Tibial artery (tissue), 4 donors: Measurements from ENCODE around the gene BANP.
"Not testable (repeated sequence)": the region's sequence is repeated elsewhere in the genome, so short reads cannot be mapped to it uniquely, and the experiment has no call there.

ENCODE experiments used
- DNase-seq, 2 donors: peaks; one replicate each; pipeline ENCODE4 v3.0.0-alpha.2; 2019
- H3K27ac ChIP-seq, 2 donors: fragments of 200-600 bp; sonication (generic) in 1 of 2; 1 replicate in 1 of 2; 2 replicates in 1 of 2; pipeline ENCODE4 v1.5.1; 2018 to 2019; ENCODE audit warnings: mild to moderate bottlenecking in 1 of 2
- H3K27me3 ChIP-seq, 2 donors: fragments of 200-600 bp; sonication (generic) in 1 of 2; one replicate each; pipeline versions ENCODE4 v1.5.1 to v1.6.0; 2016 to 2019
- H3K36me3 ChIP-seq, 3 donors: fragments of 200-600 bp; sonication (generic) in 2 of 3; one replicate each; pipeline ENCODE4 v1.5.1; 2016 to 2019; ENCODE audit warnings: mild to moderate bottlenecking in 2 of 3
- H3K4me1 ChIP-seq, 4 donors: fragments of 200-600 bp; sonication (generic) in 2 of 4; 1 replicate in 3 of 4; 2 replicates in 1 of 4; pipeline ENCODE4 v1.5.1; 2016 to 2019
- H3K4me3 ChIP-seq, 2 donors: fragments of 200-600 bp; sonication (generic) in 1 of 2; 1 replicate in 1 of 2; 2 replicates in 1 of 2; pipeline ENCODE4 v1.5.1; 2018 to 2019; ENCODE audit warnings: mild to moderate bottlenecking in 2 of 2
- H3K9me3 ChIP-seq, 3 donors: fragments of 200-600 bp; sonication (generic) in 1 of 3; one replicate each; pipeline ENCODE4 v1.5.1; 2016 to 2019
- intact Hi-C: fragments of 100-400 bp; cut with DNase I; formaldehyde crosslinking; loops from one replicate; pipeline ENCODE4 v1.15.0; 2023; ENCODE audit warnings: low total_unique reads
- TF ChIP-seq, protein P1 (sequence below), 2 experiments: fragments of 200-600 bp in 1 of 2; fragments of 450-650 bp in 1 of 2; IDR thresholded peaks; one replicate each; pipeline ENCODE4 v1.5.1; 2017 to 2019; ENCODE audit warnings: antibody characterized with exemption in 2 of 2, mild to moderate bottlenecking in 1 of 2, moderate library complexity in 1 of 2

Gene BANP

DNA sequence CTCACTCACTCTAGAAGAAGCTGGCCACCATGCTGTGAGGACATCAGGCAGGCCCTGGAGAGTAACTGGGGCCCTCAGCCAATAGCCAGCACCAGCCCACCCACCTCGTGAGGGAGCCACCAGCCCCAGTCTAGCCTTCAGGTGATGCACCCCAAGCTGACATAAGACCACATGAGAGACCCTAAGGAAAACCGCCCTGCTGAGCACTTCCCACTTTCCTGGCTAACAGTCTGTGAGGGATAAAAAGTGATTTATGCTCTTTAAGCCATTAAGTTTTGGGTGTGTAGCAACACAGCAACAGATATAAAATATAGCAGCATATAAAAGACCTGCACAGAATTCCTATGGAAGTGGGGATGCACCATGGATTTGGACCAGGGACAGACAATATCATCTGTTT lies 145.4 kb downstream of the BANP start:
- H3K4me3 ChIP-seq, H3K27ac ChIP-seq, H3K36me3 ChIP-seq, intact Hi-C loops, DNase-seq, H3K4me1 ChIP-seq: not testable (repeated sequence)
- Histone ChIP-seq H3K9me3 (peaks cover 0 to 23% (median 22%) of the 10 kb centered on the region in 3 donors), H3K27me3 (peaks cover 0 to 30% of the 10 kb centered on the region in 2 donors)

GRCh38 chr16:88098731-88099562 lies 147.7 kb downstream of the BANP start:
- H3K4me3 ChIP-seq, DNase-seq, H3K27ac ChIP-seq, intact Hi-C loops, H3K4me1 ChIP-seq, H3K36me3 ChIP-seq: not testable (repeated sequence)
- Histone ChIP-seq H3K9me3 (peaks cover 0 to 23% (median 22%) of the 10 kb centered on the region in 3 donors), H3K27me3 (peaks cover 0 to 42% of the 10 kb centered on the region in 2 donors)

DNA sequence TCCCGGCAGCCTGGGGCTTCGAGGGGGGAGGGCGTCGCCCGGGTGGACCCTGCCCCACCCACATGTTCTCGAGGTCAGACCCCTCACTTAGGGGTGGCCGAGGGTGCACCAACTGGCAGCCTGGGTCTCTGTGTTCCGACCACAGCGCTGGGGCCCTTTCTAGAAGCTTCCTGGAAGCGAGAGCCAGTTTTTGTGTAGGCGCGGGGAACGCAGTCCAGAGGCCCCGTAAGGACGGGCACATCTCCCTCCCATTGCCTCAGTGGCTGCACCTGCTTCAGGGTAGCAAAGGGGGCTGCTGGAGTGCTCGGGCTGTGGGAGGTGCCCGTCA lies 148.3 kb downstream of the BANP start:
- no peak overlapping the region for H3K4me3 ChIP-seq
- peaks cover 0 to 42% of the 10 kb centered on the region in 2 donors for H3K27me3 ChIP-seq
- intact Hi-C loops, result no loop called here
- H3K9me3 ChIP-seq, result peaks cover 0 to 23% (median 22%) of the 10 kb centered on the region in 3 donors
- no peak for DNase-seq
- no peaks in the 10 kb centered on the region for H3K4me1 ChIP-seq
- TF ChIP-seq, protein P1, sequence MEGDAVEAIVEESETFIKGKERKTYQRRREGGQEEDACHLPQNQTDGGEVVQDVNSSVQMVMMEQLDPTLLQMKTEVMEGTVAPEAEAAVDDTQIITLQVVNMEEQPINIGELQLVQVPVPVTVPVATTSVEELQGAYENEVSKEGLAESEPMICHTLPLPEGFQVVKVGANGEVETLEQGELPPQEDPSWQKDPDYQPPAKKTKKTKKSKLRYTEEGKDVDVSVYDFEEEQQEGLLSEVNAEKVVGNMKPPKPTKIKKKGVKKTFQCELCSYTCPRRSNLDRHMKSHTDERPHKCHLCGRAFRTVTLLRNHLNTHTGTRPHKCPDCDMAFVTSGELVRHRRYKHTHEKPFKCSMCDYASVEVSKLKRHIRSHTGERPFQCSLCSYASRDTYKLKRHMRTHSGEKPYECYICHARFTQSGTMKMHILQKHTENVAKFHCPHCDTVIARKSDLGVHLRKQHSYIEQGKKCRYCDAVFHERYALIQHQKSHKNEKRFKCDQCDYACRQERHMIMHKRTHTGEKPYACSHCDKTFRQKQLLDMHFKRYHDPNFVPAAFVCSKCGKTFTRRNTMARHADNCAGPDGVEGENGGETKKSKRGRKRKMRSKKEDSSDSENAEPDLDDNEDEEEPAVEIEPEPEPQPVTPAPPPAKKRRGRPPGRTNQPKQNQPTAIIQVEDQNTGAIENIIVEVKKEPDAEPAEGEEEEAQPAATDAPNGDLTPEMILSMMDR (IDR thresholded peaks at IDR 0.05), result no peak
- no peak overlapping the region for H3K27ac ChIP-seq
- no peaks in the 10 kb centered on the region for H3K36me3 ChIP-seq

GRCh38 chr16:88099956-88100355 lies 148.7 kb downstream of the BANP start:
- DNase-seq, result not testable (repeated sequence)

DNA sequence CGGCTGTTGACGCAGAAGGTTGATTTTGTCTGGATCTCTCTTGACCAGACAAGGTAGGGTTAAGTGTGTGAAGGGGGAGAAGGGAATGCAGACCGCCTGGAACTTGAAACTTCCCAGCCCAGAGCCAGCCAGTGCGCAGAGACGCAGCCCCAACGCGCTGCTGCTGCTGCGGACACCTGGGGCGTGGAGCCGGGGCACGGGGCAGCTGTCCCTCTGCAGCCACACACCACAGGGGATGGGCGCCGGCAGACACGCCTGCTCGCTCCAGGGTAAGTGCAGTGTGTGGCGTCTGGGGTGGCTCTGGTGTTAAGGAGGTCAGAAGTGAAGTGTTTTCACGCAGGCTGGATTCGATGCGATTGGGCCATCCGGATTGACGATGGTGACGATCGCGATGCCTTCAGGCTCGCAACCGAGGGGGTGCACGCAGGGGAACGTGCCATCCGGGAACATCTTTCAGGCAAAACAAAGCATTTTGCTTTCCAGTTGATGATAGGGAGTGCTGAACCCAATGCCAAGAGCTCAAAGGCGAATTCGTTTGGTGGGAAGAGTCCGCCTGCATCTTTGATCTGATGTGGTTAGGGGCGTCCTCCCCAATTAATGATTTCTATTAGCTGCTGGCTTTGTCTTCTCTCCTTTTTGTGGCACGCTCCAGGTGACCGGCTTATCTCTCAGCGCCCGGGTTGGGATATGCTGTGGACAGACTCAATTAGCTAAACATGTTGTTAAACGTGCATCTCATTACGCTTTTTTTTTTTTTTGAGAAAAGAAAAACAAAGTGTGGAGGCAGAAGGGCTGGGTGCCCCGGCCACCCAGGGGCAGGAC lies 149.8 kb downstream of the BANP start:
- Histone ChIP-seq H3K27me3 (peaks cover 0 to 42% of the 10 kb centered on the region in 2 donors), H3K9me3 (peaks cover 0 to 15% (median 14%) of the 10 kb centered on the region in 3 donors)
- intact Hi-C loops, H3K36me3 ChIP-seq, DNase-seq, H3K27ac ChIP-seq, H3K4me3 ChIP-seq, H3K4me1 ChIP-seq: not testable (repeated sequence)

More at GRCh38 chr16:88099956-88100355, 148.7 kb downstream of the BANP start:
- H3K4me3 ChIP-seq, H3K4me1 ChIP-seq, H3K27ac ChIP-seq, H3K36me3 ChIP-seq, intact Hi-C loops: not testable (repeated sequence)
- Histone ChIP-seq H3K27me3 (peaks cover 0 to 42% of the 10 kb centered on the region in 2 donors), H3K9me3 (peaks cover 0 to 23% (median 22%) of the 10 kb centered on the region in 3 donors)

- H3K9me3 ChIP-seq, H3K4me1 ChIP-seq, H3K4me3 ChIP-seq, H3K27ac ChIP-seq, intact Hi-C loops, H3K36me3 ChIP-seq, DNase-seq: not testable (repeated sequence)
- peaks cover 0 to 42% of the 10 kb centered on the region in 2 donors for H3K27me3 ChIP-seq
Measured at GRCh38 chr16:88101623-88102105, 150.4 kb downstream of the BANP start.

- Histone ChIP-seq H3K4me3 (no peak overlapping the region), H3K27me3 (peaks cover 0 to 42% of the 10 kb centered on the region in 2 donors), H3K27ac (no peak overlapping the region), H3K9me3 (peaks cover 0 to under 1% (median 0%) of the 10 kb centered on the region in 3 donors), H3K4me1 (no peaks in the 10 kb centered on the region), H3K36me3 (no peaks in the 10 kb centered on the region)
- DNase-seq, result no peak
- intact Hi-C loops, result no loop called here
- TF ChIP-seq, protein P1 (IDR thresholded peaks at IDR 0.05), result no peak
Measured at GRCh38 chr16:88102597-88102996, 151.4 kb downstream of the BANP start.

- Histone ChIP-seq H3K4me3 (no peak overlapping the region), H3K27ac (no peak overlapping the region), H3K9me3 (no peaks in the 10 kb centered on the region), H3K4me1 (no peaks in the 10 kb centered on the region), H3K27me3 (peaks cover 0 to 42% of the 10 kb centered on the region in 2 donors), H3K36me3 (no peaks in the 10 kb centered on the region)
- TF ChIP-seq, protein P1 (IDR thresholded peaks at IDR 0.05), result no peak
- intact Hi-C loops, result no loop called here
- no peak for DNase-seq
Measured at GRCh38 chr16:88103011-88103410, 151.8 kb downstream of the BANP start.
